ENCODE measurements around the gene SLC30A7.

DNA sequence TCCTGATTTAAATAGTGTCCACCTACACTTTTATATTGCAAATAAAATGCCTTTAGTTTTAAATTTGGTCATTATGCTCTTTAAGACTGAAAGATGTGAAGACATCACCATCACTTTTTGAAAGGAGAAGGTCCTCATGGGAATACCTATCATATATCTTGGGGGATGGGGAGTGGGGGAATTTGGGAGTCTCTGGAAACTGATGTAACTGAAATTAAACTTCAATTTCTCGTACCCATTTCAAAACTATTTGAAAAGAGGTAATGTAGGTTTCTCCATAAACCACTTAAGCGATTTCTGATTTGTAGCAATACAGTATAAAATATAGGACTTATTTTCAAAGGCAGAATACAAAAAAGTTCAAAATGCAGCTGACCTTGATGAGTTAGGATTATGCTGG, 2.2 kb upstream of the SLC30A7 start:
- TF ChIP-seq, protein P1, sequence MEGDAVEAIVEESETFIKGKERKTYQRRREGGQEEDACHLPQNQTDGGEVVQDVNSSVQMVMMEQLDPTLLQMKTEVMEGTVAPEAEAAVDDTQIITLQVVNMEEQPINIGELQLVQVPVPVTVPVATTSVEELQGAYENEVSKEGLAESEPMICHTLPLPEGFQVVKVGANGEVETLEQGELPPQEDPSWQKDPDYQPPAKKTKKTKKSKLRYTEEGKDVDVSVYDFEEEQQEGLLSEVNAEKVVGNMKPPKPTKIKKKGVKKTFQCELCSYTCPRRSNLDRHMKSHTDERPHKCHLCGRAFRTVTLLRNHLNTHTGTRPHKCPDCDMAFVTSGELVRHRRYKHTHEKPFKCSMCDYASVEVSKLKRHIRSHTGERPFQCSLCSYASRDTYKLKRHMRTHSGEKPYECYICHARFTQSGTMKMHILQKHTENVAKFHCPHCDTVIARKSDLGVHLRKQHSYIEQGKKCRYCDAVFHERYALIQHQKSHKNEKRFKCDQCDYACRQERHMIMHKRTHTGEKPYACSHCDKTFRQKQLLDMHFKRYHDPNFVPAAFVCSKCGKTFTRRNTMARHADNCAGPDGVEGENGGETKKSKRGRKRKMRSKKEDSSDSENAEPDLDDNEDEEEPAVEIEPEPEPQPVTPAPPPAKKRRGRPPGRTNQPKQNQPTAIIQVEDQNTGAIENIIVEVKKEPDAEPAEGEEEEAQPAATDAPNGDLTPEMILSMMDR (IDR thresholded peaks at IDR 0.05), result no peak
- TF ChIP-seq POLR2A (IDR thresholded peaks at IDR 0.05), result no peak
